Mesothelial cell of epicardium (in vitro differentiated cells): Measurements from ENCODE around the gene EXOC2. TPM values are rescaled to one million over a fixed set of nuclear protein-coding genes. Genes with fewer than 3 reads are reported as not detected.
"Not testable (repeated sequence)": the region's sequence is repeated elsewhere in the genome, so short reads cannot be mapped to it uniquely, and the experiment has no call there.

Experiments
- DNase-seq, 2 experiments: peaks; one replicate each; pipeline ENCODE4 v3.0.0; 2021; ENCODE audit warnings: low spot score in 2 of 2; ENCODE audit not compliant: unreplicated experiment in 2 of 2
- H3K27ac Mint-ChIP-seq: 2 replicates; pipeline ENCODE4 v1.8.0; 2021; ENCODE audit warnings: mixed read lengths
- H3K27me3 Mint-ChIP-seq: 2 replicates; pipeline ENCODE4 v1.8.0; 2021; ENCODE audit warnings: low read depth, mixed read lengths
- H3K36me3 Mint-ChIP-seq: 2 replicates; pipeline ENCODE4 v1.8.0; 2021; ENCODE audit warnings: mixed read lengths
- H3K4me1 Mint-ChIP-seq: 2 replicates; pipeline ENCODE4 v1.8.0; 2021; ENCODE audit warnings: mixed read lengths
- H3K4me3 Mint-ChIP-seq: 2 replicates; pipeline ENCODE4 v1.8.0; 2021; ENCODE audit warnings: mild to moderate bottlenecking, moderate library complexity, mixed read lengths
- H3K9me3 Mint-ChIP-seq: 2 replicates; pipeline ENCODE4 v1.8.0; 2021; ENCODE audit warnings: mixed read lengths
- total RNA-seq: library from RNA; stranded (reverse); gene quantifications from 3 replicates; pipeline ENCODE4 v1.2.1, GENCODE V29; 2021
- TF ChIP-seq, protein P1 (sequence below): fragments of 200-600 bp; sonication (generic); IDR thresholded peaks from one replicate; pipeline ENCODE4 v1.5.0; 2021; ENCODE audit warnings: antibody characterized with exemption; ENCODE audit not compliant: unreplicated experiment

EXOC2 gene
- total RNA-seq, 1 donor from 2014 or later, result 22.9 TPM

DNA sequence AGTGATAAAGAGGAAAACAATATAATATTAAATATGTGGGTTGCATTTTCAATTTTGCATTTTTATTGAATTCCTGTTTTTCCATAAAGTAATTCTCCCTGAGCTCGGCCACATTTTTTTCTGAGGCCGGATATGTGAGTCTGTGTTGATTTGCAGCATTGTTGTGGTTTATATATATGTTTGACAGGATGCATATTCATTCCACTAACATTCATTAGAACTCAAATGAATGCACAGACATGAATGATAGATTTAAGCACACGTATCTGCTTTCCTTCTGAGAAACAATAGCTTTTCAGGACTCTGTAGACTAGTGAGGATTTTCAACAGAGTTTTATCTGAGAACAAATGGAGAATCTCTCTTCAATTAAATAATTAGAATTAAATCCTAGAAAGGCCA is 10.6 kb upstream of the EXOC2 start:
- Mint-ChIP-seq H3K9me3 (no peaks in the 10 kb centered on the region), H3K4me3 (no peak overlapping the region), H3K36me3 (no peaks in the 10 kb centered on the region), H3K27me3 (peaks cover 28% of the 10 kb centered on the region), H3K27ac (no peak overlapping the region), H3K4me1 (peaks cover 4% of the 10 kb centered on the region)
- no peak for DNase-seq
- TF ChIP-seq, protein P1, sequence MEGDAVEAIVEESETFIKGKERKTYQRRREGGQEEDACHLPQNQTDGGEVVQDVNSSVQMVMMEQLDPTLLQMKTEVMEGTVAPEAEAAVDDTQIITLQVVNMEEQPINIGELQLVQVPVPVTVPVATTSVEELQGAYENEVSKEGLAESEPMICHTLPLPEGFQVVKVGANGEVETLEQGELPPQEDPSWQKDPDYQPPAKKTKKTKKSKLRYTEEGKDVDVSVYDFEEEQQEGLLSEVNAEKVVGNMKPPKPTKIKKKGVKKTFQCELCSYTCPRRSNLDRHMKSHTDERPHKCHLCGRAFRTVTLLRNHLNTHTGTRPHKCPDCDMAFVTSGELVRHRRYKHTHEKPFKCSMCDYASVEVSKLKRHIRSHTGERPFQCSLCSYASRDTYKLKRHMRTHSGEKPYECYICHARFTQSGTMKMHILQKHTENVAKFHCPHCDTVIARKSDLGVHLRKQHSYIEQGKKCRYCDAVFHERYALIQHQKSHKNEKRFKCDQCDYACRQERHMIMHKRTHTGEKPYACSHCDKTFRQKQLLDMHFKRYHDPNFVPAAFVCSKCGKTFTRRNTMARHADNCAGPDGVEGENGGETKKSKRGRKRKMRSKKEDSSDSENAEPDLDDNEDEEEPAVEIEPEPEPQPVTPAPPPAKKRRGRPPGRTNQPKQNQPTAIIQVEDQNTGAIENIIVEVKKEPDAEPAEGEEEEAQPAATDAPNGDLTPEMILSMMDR, result no peak

GRCh38 chr6:701700-702479 is 9.0 kb upstream of the EXOC2 start:
- Mint-ChIP-seq H3K9me3 (no peaks in the 10 kb centered on the region), H3K4me1 (no peaks in the 10 kb centered on the region), H3K4me3 (no peak overlapping the region), H3K27ac (no peak overlapping the region), H3K27me3 (peaks cover 19% of the 10 kb centered on the region), H3K36me3 (no peaks in the 10 kb centered on the region)
- no peak for DNase-seq
- TF ChIP-seq, protein P1, result no peak

DNA sequence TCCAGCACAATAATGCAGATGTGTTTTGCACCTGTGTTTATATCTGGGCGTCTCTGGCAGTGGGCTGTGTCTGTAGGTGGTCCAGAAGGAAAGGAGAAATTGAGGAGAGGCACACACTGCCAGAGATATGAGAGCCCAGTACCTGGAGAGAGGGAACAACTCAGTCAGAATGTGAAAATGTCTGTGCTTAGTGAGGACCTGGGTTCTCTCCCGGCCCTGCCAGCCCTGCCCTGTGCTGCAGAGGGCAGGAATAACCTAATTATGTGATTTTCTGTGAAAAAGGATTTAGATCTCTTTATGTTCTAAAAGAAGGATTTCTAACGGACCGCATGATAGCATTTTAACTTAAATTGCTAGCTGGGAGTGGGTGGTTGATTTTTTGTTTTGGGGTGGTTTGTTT is 8.3 kb upstream of the EXOC2 start:
- no peaks in the 10 kb centered on the region for H3K36me3 Mint-ChIP-seq
- H3K27ac Mint-ChIP-seq, result no peak overlapping the region
- no peaks in the 10 kb centered on the region for H3K4me1 Mint-ChIP-seq
- DNase-seq, result no peak
- H3K27me3 Mint-ChIP-seq, result peaks cover 17% of the 10 kb centered on the region
- no peaks in the 10 kb centered on the region for H3K9me3 Mint-ChIP-seq
- H3K4me3 Mint-ChIP-seq, result no peak overlapping the region
- TF ChIP-seq, protein P1, result no peak

DNA sequence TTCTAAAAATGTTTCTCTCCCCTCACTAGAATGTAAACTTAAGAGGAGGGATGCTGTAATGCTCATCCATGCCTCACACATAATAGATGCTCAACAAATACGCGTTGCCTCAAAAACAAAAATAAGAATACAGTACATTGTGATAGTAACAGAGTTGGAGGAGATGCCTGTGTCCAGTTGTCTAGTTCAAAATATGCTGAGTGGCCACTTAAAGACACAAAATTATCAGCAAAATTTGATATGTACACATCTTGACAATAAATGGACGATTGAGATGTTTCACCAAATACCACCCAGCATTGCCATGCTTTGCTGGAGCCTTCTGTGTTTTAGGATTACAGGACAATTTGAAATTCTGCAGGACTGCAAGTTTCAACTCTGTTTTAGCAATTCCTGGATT is 7.6 kb upstream of the EXOC2 start:
- Mint-ChIP-seq H3K36me3 (no peaks in the 10 kb centered on the region), H3K9me3 (no peaks in the 10 kb centered on the region), H3K27me3 (peaks cover 16% of the 10 kb centered on the region), H3K27ac (no peak overlapping the region), H3K4me3 (no peak overlapping the region), H3K4me1 (no peaks in the 10 kb centered on the region)
- TF ChIP-seq, protein P1, result no peak
- DNase-seq, result no peak

DNA sequence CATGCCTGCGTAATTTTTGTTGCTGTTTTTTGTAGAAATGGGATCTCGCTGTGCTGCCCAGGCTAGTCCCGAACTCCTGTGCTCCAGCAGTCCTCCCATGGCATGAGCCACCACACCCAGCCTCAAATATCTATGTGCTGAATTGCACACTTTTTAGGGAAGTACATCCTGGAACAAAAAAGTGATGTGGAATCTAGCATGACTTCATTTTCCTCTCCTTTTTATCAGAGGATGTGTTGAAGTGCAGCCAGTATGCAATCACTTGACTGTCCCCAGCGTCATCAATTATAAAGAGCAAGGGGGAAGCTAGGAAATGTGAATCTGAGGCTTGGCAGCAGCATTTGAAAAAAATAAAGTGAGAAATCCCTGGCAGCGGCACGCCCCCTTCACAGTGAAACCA is 6.4 kb upstream of the EXOC2 start:
- Mint-ChIP-seq H3K9me3 (no peaks in the 10 kb centered on the region), H3K4me1 (no peaks in the 10 kb centered on the region), H3K36me3 (no peaks in the 10 kb centered on the region), H3K27ac (no peak overlapping the region), H3K4me3 (no peak overlapping the region), H3K27me3 (peaks cover 16% of the 10 kb centered on the region)
- no peak for DNase-seq
- TF ChIP-seq, protein P1, result no peak

GRCh38 chr6:694431-695126 is 1.6 kb upstream of the EXOC2 start:
- peak overlapping the region; percentile 98 for H3K4me3 Mint-ChIP-seq
- not testable (repeated sequence) for H3K27me3 Mint-ChIP-seq, DNase-seq, H3K27ac Mint-ChIP-seq, H3K36me3 Mint-ChIP-seq, H3K9me3 Mint-ChIP-seq
- H3K4me1 Mint-ChIP-seq, result peaks cover 16% of the 10 kb centered on the region
